Measurements from ENCODE around the gene XRCC5. TPM values are rescaled to one million over a fixed set of nuclear protein-coding genes. Genes with fewer than 3 reads are reported as not detected.

XRCC5 gene
- total RNA-seq, 1 donor from 2014 or later = 284 TPM

DNA sequence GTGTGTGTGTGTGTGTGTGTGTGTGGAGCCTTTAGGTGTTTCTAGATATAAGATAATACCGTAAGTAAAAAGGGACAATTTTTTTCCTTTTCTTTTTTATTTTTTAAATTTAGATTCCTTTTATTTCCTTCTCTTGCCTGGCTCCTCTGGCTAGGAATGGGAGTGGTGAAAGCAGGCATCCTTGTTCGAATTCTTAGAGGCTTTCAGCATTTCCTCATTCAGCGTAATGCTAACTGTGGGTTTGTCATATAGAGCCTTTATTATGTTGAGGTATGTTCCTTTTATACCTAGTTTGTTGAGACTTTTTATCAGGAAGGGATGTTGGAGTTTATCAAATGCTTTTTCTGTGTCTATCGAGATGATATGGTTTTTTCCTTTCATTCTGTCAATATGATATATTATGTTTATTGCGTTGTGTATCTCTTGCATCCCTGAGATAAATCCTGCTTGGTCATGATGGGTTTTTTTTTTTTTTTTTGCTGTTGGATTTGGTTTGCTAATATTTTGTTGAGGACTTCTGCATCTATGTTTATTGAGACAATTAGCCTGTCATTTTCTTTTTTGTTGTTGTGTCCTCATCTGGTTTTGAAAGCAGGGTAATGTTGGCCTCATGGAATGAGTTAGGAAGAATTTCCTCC, 120.2 kb downstream of the XRCC5 start:
- no peak for DNase-seq (ENCODE audit: low read depth)
- TF ChIP-seq, protein P1, sequence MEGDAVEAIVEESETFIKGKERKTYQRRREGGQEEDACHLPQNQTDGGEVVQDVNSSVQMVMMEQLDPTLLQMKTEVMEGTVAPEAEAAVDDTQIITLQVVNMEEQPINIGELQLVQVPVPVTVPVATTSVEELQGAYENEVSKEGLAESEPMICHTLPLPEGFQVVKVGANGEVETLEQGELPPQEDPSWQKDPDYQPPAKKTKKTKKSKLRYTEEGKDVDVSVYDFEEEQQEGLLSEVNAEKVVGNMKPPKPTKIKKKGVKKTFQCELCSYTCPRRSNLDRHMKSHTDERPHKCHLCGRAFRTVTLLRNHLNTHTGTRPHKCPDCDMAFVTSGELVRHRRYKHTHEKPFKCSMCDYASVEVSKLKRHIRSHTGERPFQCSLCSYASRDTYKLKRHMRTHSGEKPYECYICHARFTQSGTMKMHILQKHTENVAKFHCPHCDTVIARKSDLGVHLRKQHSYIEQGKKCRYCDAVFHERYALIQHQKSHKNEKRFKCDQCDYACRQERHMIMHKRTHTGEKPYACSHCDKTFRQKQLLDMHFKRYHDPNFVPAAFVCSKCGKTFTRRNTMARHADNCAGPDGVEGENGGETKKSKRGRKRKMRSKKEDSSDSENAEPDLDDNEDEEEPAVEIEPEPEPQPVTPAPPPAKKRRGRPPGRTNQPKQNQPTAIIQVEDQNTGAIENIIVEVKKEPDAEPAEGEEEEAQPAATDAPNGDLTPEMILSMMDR (IDR thresholded peaks at IDR 0.05; ENCODE audit: insufficient read depth, low read length, poor library complexity, severe bottlenecking) = no peak
- no peaks in the 10 kb centered on the region for H3K36me3 ChIP-seq (ENCODE audit: control insufficient read depth, insufficient read depth, low read length)

DNA sequence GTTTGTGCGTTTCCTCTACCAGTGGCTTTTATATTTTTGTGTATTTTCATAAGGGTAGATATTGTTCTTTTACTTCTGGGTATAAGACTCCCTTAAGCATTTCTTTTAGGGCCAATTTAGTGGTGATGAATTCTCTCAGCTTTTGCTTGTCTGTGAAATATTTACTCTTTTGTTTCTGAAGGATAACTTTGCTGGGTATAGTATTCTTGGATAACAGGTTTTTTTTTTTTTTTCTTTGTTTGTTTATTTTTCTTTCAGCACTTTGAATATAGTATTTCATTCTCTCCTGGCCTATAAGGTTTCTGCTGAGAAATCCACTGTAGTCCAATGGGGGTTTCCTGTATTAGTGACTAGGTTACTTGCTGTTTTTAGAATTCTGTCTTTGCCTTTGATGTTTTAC, 122.7 kb downstream of the XRCC5 start:
- TF ChIP-seq, protein P1 (IDR thresholded peaks at IDR 0.05; ENCODE audit: insufficient read depth, low read length, poor library complexity, severe bottlenecking) = no peak
- Histone ChIP-seq H3K4me3 (ENCODE audit: low read depth, low read length) (no peak overlapping the region), H3K27me3 (ENCODE audit: control insufficient read depth, insufficient read depth, low read length) (no peaks in the 10 kb centered on the region), H3K36me3 (ENCODE audit: control insufficient read depth, insufficient read depth, low read length) (no peaks in the 10 kb centered on the region)
- DNase-seq (ENCODE audit: low read depth) = no peak

More for the DNA sequence above, 120.2 kb downstream of the XRCC5 start:
- Histone ChIP-seq H3K4me3 (ENCODE audit: low read depth, low read length) (no peak overlapping the region), H3K27me3 (ENCODE audit: control insufficient read depth, insufficient read depth, low read length) (no peaks in the 10 kb centered on the region)

DNA sequence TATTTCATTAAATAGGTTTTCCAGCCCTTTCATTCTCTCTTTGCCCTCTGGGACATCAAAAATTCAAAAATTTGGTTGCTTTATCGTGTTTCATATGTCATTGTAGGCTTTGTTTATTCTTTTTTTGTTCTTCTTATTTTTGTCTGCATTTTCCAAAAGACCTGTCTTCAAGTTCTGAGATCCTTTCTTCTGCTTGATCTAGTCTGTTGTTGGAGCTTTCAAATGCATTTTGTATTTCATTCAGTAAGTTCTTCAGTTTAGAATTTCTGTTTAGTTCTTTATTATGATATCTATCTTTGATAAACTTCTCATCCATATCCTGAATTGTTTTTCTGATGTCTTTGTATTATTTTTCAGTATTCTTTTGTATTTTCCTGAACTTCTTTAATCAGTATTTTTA, 123.6 kb downstream of the XRCC5 start:
- no peak for DNase-seq (ENCODE audit: low read depth)
- TF ChIP-seq, protein P1 (IDR thresholded peaks at IDR 0.05; ENCODE audit: insufficient read depth, low read length, poor library complexity, severe bottlenecking) = no peak

DNA sequence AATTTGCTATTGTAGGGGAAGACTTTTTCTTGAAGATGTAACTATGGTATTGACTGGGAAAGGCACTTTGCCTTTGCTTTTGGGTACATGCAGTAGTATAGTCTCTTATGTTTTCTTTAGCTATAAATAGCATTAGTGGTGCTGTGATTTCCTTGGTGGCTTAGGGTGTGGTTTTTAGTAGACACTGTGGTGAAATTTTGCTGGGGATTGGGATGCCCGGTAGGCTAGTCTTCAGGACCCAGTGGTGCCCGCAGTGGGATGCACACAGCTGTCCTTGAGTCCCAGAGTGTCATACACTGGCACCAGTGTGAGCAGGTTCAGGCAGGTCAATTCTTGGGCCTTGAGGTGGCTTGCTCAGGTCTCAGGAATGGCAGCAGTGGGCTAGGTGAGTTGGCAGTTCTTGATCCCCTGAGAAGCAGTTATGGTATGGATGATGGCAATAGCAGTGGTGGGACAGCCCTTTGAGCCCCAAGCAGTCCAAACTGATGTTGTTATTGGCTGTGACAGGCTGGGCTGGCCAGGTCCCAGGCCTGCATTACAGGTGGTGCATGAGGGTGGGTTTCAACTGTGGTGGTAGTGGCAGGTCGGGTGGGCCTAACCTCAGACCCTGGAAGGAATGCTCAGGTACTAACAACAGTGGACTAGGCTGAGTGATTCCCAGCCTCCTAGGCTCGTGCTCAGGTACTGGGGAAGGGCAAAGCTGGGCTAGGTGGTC, 124.3 kb downstream of the XRCC5 start:
- H3K36me3 ChIP-seq (ENCODE audit: control insufficient read depth, insufficient read depth, low read length) = no peaks in the 10 kb centered on the region
- no peak for DNase-seq (ENCODE audit: low read depth)
- TF ChIP-seq, protein P1 (IDR thresholded peaks at IDR 0.05; ENCODE audit: insufficient read depth, low read length, poor library complexity, severe bottlenecking) = no peak
- H3K27me3 ChIP-seq (ENCODE audit: control insufficient read depth, insufficient read depth, low read length) = no peaks in the 10 kb centered on the region
- no peak overlapping the region for H3K4me3 ChIP-seq (ENCODE audit: low read depth, low read length)

More for the DNA sequence above, 123.6 kb downstream of the XRCC5 start:
- Histone ChIP-seq H3K36me3 (ENCODE audit: control insufficient read depth, insufficient read depth, low read length) (no peaks in the 10 kb centered on the region), H3K27me3 (ENCODE audit: control insufficient read depth, insufficient read depth, low read length) (no peaks in the 10 kb centered on the region), H3K4me3 (ENCODE audit: low read depth, low read length) (no peak overlapping the region)

DNA sequence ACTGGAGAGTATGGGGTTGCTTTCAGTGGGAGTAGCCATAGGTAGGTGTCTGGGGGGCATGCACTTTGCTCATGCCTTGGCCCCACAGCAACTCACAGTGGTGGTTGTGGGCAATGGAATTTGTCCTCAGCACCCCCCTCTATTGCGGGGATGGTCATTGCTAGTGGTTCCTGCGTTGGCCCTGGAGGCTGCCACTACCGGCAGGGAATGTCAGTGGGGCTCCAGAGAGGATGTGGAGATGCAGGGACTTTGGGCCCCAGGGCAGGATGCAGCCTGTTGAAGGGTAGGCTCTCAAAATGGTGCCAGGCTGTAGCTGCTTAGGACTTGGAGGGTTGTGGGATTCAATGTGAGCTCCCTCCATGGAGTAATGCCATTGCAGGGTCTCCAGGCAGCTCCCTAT, 125.0 kb downstream of the XRCC5 start:
- no peak for DNase-seq (ENCODE audit: low read depth)
- Histone ChIP-seq H3K4me3 (ENCODE audit: low read depth, low read length) (no peak overlapping the region), H3K36me3 (ENCODE audit: control insufficient read depth, insufficient read depth, low read length) (no peaks in the 10 kb centered on the region), H3K27me3 (ENCODE audit: control insufficient read depth, insufficient read depth, low read length) (no peaks in the 10 kb centered on the region)
- TF ChIP-seq, protein P1 (IDR thresholded peaks at IDR 0.05; ENCODE audit: insufficient read depth, low read length, poor library complexity, severe bottlenecking) = no peak
